HG03457 (cell line): ENCODE data around the gene NT5M.
"Not testable (repeated sequence)": the region's sequence is repeated elsewhere in the genome, so short reads cannot be mapped to it uniquely, and the experiment has no call there.

Experiments
- ATAC-seq: cut with Tn5 transposase; IDR thresholded peaks from one replicate; pipeline ENCODE4 v1.9.1; 2021; ENCODE audit warnings: moderate number of reproducible peaks; ENCODE audit not compliant: unreplicated experiment

NT5M gene

DNA sequence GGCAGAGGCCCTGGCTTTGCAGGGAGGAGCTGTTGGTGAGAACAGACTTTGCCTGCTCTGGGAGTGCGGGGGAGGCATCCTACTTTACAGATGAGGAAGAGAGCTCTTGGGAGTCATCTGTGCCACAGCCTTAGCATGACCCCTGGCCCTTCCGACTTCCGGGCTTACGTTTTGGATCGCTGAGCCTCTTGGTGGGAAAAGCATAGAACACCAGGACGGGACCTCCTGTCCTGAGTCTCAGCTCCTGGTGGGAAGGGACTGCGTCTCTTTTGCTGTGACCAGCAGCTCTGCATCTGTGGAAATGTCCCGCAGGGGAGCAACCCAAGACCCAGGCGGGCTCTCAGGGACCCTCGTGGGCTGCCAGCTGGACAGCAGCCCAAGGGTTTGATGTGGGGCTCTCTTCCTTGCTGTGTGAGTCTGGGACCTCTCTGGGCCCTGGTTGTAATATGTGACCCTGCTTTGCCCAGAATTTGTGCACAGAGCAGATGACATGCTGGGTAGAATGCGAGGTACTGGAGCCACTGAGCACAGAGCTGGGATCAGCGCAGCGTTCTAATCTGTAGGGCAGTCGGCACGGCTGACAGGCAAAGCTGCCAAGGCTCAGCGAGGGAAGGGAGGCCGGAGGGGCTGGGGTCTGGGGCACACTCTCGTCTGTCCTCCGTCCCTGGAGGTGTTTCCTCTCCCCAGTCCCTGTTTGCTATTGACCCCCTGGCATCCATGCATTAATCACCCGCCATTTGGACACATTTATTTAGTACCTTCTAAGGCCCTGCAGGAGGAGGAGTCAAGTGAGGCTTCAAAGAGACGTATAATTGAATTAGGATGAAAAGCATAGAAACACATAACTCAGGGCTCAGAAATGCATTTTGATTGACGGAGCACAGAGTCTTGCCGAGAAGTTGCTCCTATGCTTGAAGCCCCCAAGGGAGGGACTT is 64.0 kb downstream of the NT5M start:
- ATAC-seq: no peak

GRCh38 chr17:17367931-17368330 is 64.8 kb downstream of the NT5M start:
- no peak for ATAC-seq

DNA sequence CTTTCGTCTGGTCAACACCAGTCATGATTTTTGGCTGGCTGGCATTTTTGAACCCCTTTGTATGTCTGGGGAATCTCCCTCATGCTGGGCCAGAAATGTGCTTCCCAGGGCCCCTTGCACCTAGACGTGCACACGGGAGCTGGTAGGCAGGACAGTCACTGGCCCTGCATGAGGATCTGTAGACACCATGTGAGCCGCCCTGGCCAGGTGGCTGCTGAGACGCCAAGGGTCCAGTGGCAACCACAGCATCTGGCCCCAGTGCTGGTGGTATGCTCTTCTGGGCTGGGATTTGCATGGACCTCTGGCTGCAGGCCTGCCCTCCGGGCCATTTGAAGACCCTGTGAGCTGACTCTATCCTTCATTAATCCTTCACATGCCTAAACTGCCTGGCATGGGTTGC is 67.5 kb downstream of the NT5M start:
- no peak for ATAC-seq

GRCh38 chr17:17372856-17373520 is 69.8 kb downstream of the NT5M start:
- no peak for ATAC-seq

DNA sequence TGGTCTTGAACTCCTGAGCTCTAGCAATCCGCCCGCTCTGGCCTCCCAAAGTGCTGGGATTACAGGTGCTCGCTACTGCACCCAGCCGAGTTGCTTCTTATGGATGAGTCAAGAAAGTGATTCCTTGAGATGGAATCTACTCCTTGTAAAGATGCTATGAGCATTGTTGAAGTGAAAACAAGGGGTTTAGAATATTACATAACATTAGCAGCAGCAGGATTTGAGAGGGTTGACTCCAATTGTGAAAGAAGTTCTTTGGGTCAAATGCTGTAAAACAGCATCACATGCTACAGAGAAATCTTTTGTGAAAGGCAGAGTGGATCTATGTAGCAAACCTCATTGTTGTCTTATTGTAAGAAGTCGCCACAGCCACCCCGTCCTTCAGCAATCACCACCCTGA is 72.7 kb downstream of the NT5M start:
- ATAC-seq: no peak

- ATAC-seq: no peak
These were observed 73.2 kb downstream of the NT5M start for GRCh38 chr17:17376362-17376761.

GRCh38 chr17:17377071-17377967 is 74.1 kb downstream of the NT5M start:
- no peak for ATAC-seq

- ATAC-seq: no peak
These were observed 76.2 kb downstream of the NT5M start for GRCh38 chr17:17379197-17379991.

DNA sequence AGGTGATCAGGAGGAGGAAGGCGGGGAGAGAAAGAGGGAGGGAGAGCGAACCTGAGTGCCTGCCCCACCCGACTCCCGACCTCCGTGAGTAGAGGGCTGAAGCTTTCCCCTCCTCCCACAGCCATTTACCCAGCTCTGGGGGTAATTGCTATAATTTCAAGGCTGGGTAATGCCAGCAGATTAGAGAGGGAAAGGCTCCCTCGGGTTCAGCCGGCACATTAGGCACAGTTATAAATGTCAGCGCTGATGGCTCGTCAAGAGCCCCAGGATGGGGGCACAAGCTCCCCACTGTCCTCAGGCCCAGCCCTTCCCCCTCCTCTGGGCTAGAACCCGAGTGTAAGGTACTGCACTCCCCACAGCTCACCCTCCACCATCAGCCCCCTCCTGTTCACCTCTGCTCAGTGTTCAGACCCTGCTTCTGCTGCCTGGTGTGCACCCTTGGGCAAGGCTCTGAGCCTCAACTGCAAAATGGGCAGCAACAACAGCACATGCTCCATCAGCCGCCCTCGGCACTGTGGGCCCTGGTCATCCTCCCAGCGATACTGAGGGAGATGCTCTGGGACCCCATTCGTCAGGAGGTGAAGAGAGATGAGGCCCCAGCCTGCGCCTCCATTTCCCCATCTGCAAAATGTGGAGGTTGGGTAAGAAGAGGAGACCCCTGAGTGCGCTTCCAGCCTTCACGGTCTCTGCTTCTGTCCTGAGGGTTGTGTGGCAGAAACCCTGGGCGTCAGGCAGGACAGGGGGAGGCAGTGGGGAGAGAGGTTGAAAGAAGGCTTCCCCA is 77.2 kb downstream of the NT5M start:
- ATAC-seq: no peak

DNA sequence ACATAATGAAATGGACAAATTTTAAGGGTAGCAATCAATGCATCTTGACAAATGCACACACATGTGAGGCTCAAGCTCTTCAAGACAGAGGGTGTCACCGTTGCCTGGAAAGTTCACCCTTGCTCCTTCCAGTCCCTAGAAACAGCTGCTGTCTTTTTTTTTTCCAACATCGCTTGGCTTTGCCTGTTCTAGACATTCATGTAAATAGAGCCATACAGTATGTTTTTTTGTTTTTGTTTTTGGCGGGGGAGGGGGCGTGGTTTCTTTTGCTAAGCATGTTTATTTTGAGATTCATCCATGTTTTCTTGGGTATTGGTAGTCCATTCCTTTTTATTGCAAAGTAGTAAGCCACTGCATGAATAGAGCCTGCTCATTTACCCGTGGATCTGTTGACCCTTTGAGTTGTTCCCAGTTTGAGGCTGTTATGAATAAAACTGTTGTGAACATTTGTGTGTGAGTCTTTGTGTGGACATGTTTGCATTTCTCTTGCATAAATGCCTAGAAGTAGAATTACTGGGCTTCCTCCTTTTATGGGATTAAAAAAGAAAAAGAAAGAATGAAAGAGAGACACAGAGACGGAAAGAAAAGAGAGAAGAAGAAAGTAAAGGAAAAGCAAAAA is 78.4 kb downstream of the NT5M start:
- no peak for ATAC-seq

DNA sequence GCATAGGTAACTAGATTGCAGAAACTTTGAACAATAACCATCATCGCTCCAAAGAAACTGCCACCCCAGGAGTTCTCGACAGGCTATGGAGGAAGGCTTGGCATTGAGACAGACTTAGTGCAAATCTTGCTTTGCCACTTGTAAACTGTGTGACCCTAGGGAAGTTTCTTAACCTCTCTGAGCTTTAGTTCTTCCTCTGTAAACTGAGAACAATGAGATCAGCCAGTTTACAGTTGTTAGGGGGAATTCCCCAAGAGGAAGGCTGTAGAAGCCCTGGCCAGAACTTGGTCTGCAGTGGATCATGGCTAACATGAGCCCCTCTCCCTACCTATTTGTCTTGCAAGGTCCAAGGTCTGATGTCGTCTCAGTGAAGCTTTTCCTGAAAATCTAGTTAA is 78.9 kb downstream of the NT5M start:
- no peak for ATAC-seq

- no peak for ATAC-seq
These were observed 79.8 kb downstream of the NT5M start for GRCh38 chr17:17382971-17383370.

GRCh38 chr17:17383431-17384290 is 80.5 kb downstream of the NT5M start:
- ATAC-seq: not testable (repeated sequence)

DNA sequence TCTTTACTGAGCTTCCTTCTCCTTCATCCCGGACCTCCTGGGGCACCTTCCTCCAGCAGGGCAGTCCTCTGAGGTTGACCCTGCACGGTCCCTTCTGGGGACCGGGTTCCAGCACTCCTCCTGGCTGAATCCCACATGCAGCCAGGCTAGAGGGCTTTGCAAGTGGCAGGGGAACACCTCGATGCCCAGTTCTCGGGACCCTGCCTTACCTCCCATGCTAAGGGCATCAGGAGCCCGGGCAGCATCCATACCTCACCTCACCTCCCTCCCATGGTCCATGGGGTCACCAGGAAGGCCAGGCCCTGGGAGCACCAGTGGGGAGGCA is 81.1 kb downstream of the NT5M start:
- ATAC-seq: no peak

DNA sequence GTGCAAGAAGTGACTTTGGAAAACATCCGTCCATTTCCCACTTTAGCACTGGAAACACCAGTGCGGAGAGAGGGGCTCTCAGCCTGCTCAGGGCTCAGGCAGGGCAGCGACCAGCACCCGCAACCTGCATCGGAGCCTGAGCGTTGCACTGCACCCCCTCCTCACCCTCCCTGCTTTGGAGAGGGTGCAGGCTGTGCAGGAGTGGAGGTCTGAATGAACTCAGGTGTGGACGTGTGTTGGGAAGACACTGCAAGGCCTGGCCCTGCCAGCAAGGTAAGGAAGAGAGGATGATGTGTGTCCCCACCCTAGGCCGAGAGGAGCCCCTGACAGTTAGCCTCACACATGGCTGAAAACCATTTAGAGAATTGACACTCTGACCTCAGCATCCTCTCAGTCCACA is 81.8 kb downstream of the NT5M start:
- no peak for ATAC-seq

DNA sequence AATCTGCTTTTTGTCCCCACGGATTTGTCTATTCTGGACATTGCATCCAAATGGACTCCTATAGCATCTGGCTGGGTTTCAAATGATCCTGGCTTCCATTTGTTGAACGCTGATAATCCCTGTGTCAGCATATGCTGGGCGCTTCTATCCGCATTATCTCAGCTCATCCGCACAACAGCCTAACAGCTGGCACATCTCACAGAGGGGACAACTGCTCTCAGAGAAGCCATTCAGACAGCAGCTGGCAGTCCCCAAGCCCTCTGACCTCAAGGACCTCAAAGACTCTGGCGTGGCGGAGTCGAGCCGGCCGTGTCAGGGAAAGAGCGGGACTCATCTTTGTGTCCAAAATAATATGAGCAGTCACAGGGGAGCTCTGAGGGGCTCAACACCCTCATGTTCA is 82.3 kb downstream of the NT5M start:
- no peak for ATAC-seq

DNA sequence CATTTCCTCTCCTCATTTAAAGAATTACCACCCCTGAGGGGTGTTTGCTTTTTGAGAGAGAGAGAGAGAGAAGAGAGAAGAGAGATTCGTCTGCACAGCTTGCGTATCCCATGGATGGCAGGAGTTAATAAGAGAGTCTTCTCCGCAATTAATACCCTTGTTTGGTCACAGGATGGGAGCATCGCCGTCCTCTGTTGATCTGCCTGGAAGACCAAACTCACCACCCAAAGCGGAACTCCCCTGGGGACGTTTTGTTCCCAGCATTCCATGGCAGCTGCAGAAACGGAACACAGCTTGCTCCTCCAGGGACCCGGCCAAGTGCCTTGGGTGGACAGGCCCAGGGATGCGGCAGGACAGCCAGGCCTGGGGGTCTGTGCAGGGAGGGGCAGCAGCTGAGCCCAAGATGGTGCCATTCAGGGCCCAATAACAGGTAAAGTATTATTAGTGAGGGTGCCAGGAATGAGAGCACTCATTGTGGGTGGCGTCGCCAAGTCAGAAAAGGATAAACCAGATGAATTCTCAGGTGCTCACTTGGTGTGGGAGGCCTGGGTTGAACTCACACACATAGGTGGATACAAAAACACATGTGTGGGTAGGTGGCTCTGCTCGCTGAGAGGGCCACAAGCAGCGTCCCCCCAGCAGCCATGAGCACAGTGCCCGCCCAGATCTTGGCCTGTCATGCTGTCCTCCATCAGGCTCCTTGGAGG is 83.1 kb downstream of the NT5M start:
- ATAC-seq: no peak

DNA sequence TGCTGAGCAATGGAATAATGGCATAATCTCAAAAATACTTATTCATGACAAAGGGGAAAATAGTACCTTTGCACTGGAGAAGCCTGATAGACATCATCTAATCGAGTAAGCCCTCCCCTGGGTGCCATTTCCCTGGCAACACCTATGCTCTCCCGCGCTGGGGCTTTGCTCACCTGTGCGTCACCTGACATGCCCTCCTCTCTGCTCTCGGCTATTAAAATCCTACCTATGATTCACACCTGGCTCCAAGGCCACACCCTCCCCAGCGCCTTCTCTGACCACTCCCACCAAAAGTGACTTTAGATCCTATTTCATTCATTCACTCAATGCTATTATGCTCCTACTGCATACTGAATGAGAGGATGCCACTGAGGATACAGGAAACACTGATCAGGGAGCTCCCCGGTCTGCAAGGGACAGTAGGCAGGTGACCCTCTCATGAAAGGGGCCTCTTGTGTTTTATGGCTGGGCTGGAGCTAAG is 83.9 kb downstream of the NT5M start:
- ATAC-seq: no peak
